Measurements from ENCODE around the gene HSD17B11.

GRCh38 chr4:87391576-87392054 lies 627 bp upstream of the HSD17B11 start:
- TF ChIP-seq EZH2 (IDR thresholded peaks at IDR 0.05), result no peak
- TF ChIP-seq CTCF (IDR thresholded peaks at IDR 0.05), result no peak
